GM12892 (cell line): Measurements from ENCODE around the gene GRIN2D.

Source experiments
- DNase-seq: peaks from one replicate; pipeline ENCODE4 v3.0.0; 2011; ENCODE audit not compliant: insufficient read length
- FAIRE-seq: peaks from 2 replicates; lab custom pipeline; 2011; peaks lifted over from hg19 to GRCh38; lab: Jason Lieb, UNC
- POLR2A ChIP-seq: IDR thresholded peaks from 2 replicates; pipeline ENCODE4 v1.6.1; 2011; ENCODE audit warnings: low read depth, low read length, control low read depth
- POLR2AphosphoS5 ChIP-seq: IDR thresholded peaks from 2 replicates; pipeline ENCODE4 v1.6.1; 2011; ENCODE audit warnings: low read depth, low read length, control low read depth
- TAF1 ChIP-seq: IDR thresholded peaks from 2 replicates; pipeline ENCODE4 v1.6.1; 2011; ENCODE audit warnings: low read depth, mild to moderate bottlenecking, control low read depth, low read length, borderline replicate concordance

Gene GRIN2D

GRCh38 chr19:48394331-48395169, 1.1 kb downstream of the GRIN2D start:
- no peak for DNase-seq

GRCh38 chr19:48395170-48395455, 1.6 kb downstream of the GRIN2D start:
- no peak for TF ChIP-seq POLR2AphosphoS5
- TF ChIP-seq POLR2A = no peak
- TF ChIP-seq TAF1 = no peak
- FAIRE-seq = no peak
- DNase-seq = no peak

More at GRCh38 chr19:48394331-48395169, 1.1 kb downstream of the GRIN2D start:
- TF ChIP-seq POLR2A = no peak
- no peak for TF ChIP-seq TAF1
- TF ChIP-seq POLR2AphosphoS5 = no peak
- FAIRE-seq = no peak

GRCh38 chr19:48395499-48395898, 2.0 kb downstream of the GRIN2D start:
- no peak for FAIRE-seq
- no peak for DNase-seq
- TF ChIP-seq POLR2AphosphoS5 (no peak), TAF1 (no peak), POLR2A (no peak)

- DNase-seq (no peak), FAIRE-seq (no peak)
- TF ChIP-seq POLR2AphosphoS5 (no peak), TAF1 (no peak), POLR2A (no peak)
Measured at GRCh38 chr19:48396016-48396823, 2.8 kb downstream of the GRIN2D start.

GRCh38 chr19:48396824-48397176, 3.3 kb downstream of the GRIN2D start:
- no peak for DNase-seq
- TF ChIP-seq POLR2AphosphoS5 = no peak
- no peak for TF ChIP-seq POLR2A
- TF ChIP-seq TAF1 = no peak
- FAIRE-seq = no peak

GRCh38 chr19:48397263-48398101, 4.0 kb downstream of the GRIN2D start:
- FAIRE-seq (no peak), DNase-seq (no peak)
- 0 out of 2 replicates have a peak, but pooled peaks have one; percentile 2 for TF ChIP-seq POLR2A
- TF ChIP-seq POLR2AphosphoS5 = no peak

- TF ChIP-seq POLR2A = no peak
- no peak for TF ChIP-seq POLR2AphosphoS5
- TF ChIP-seq TAF1 = no peak
- no peak for DNase-seq
- FAIRE-seq = peak; percentile 48
Measured at GRCh38 chr19:48398102-48398374, 4.6 kb downstream of the GRIN2D start.

GRCh38 chr19:48398375-48399235, 5.1 kb downstream of the GRIN2D start:
- DNase-seq (peak; percentile 91), FAIRE-seq (peak; percentile 98)
- TF ChIP-seq POLR2A (peak; percentile 59; the same call in 1 of the 2 replicates), POLR2AphosphoS5 (no peak; the same call in 1 of the 2 replicates)

GRCh38 chr19:48400018-48400742, 6.7 kb downstream of the GRIN2D start:
- TF ChIP-seq TAF1 (no peak), POLR2A (no peak), POLR2AphosphoS5 (no peak)
- DNase-seq (no peak), FAIRE-seq (peak; percentile 73)

- no peak for TF ChIP-seq POLR2AphosphoS5
- TF ChIP-seq TAF1 = no peak
- TF ChIP-seq POLR2A = no peak
- no peak for DNase-seq
- FAIRE-seq = no peak
Measured at GRCh38 chr19:48401287-48401686, 7.8 kb downstream of the GRIN2D start.

- TF ChIP-seq POLR2A (no peak), POLR2AphosphoS5 (no peak), TAF1 (no peak)
- DNase-seq (peak; percentile 61), FAIRE-seq (peak; percentile 87)
Measured at GRCh38 chr19:48403606-48404005, 10.1 kb downstream of the GRIN2D start.
